ENCODE data around the gene REPIN1. TPM values are rescaled to one million over a fixed set of nuclear protein-coding genes. Genes with fewer than 3 reads are reported as not detected.

The REPIN1 gene
- total RNA-seq, 1 experiment from 2014 or later = 113 TPM

- Histone ChIP-seq H3K4me1 (ENCODE audit: insufficient read depth, low read length, poor library complexity, severe bottlenecking) (peaks cover 17% of the 10 kb centered on the region), H3K27ac (ENCODE audit: low read depth, low read length, poor library complexity, severe bottlenecking) (no peak overlapping the region), H3K27me3 (replicated peaks; ENCODE audit: insufficient read depth, low read depth, low read length, poor library complexity) (no peaks in the 10 kb centered on the region), H3K36me3 (ENCODE audit: insufficient read depth, low read length, poor library complexity, severe bottlenecking) (no peaks in the 10 kb centered on the region), H3K9me3 (ENCODE audit: low read depth, low read length, poor library complexity, severe bottlenecking) (no peaks in the 10 kb centered on the region), H3K4me3 (ENCODE audit: low read depth, low read length, poor library complexity, severe bottlenecking) (peak overlapping the region; percentile 69)
- CTCF ChIA-PET = no interaction called here
- no TSS peak for BruUV-seq (replicated peaks)
- POLR2A ChIA-PET (ENCODE audit: low non-redundant PET) = no interaction called here
- TF ChIP-seq CTCF (conservative IDR thresholded peaks at IDR 0.05; ENCODE audit: low read depth, low read length) = no peak
- no peak for TF ChIP-seq EZH2 (IDR thresholded peaks at IDR 0.05; ENCODE audit: borderline replicate concordance, low read depth, low read length, poor library complexity, severe bottlenecking)
- no peak for DNase-seq (ENCODE audit: low spot score)
- intact Hi-C loops (cut with micrococcal nuclease; ENCODE audit: unreplicated experiment) = no loop called here
These were observed 37.6 kb downstream of the REPIN1 start for GRCh38 chr7:150406312-150406566.

GRCh38 chr7:150406567-150407421 is 38.2 kb downstream of the REPIN1 start:
- Histone ChIP-seq H3K9me3 (ENCODE audit: low read depth, low read length, poor library complexity, severe bottlenecking) (no peaks in the 10 kb centered on the region), H3K36me3 (ENCODE audit: insufficient read depth, low read length, poor library complexity, severe bottlenecking) (no peaks in the 10 kb centered on the region), H3K27ac (ENCODE audit: low read depth, low read length, poor library complexity, severe bottlenecking) (no peak overlapping the region), H3K4me1 (ENCODE audit: insufficient read depth, low read length, poor library complexity, severe bottlenecking) (peaks cover 17% of the 10 kb centered on the region), H3K27me3 (replicated peaks; ENCODE audit: insufficient read depth, low read depth, low read length, poor library complexity) (no peaks in the 10 kb centered on the region), H3K4me3 (ENCODE audit: low read depth, low read length, poor library complexity, severe bottlenecking) (peak overlapping the region; percentile 69)
- ChIA-PET POLR2A (ENCODE audit: low non-redundant PET) (no interaction called here), CTCF (no interaction called here)
- TF ChIP-seq CTCF (conservative IDR thresholded peaks at IDR 0.05; ENCODE audit: low read depth, low read length) (no peak), EZH2 (IDR thresholded peaks at IDR 0.05; ENCODE audit: borderline replicate concordance, low read depth, low read length, poor library complexity, severe bottlenecking) (no peak)
- no TSS peak for BruUV-seq (replicated peaks)
- DNase-seq (ENCODE audit: low spot score) = no peak
- intact Hi-C loops (cut with micrococcal nuclease; ENCODE audit: unreplicated experiment) = no loop called here

- no TSS peak for BruUV-seq (replicated peaks)
- intact Hi-C loops (cut with micrococcal nuclease; ENCODE audit: unreplicated experiment) = no loop called here
- TF ChIP-seq EZH2 (IDR thresholded peaks at IDR 0.05; ENCODE audit: borderline replicate concordance, low read depth, low read length, poor library complexity, severe bottlenecking) (no peak), CTCF (conservative IDR thresholded peaks at IDR 0.05; ENCODE audit: low read depth, low read length) (no peak)
- DNase-seq (ENCODE audit: low spot score) = no peak
- ChIA-PET POLR2A (ENCODE audit: low non-redundant PET) (no interaction called here), CTCF (no interaction called here)
- no peak overlapping the region for H3K4me3 ChIP-seq (ENCODE audit: low read depth, low read length, poor library complexity, severe bottlenecking)
- no peaks in the 10 kb centered on the region for H3K36me3 ChIP-seq (ENCODE audit: insufficient read depth, low read length, poor library complexity, severe bottlenecking)
- peaks cover 17% of the 10 kb centered on the region for H3K4me1 ChIP-seq (ENCODE audit: insufficient read depth, low read length, poor library complexity, severe bottlenecking)
- no peaks in the 10 kb centered on the region for H3K27me3 ChIP-seq (replicated peaks; ENCODE audit: insufficient read depth, low read depth, low read length, poor library complexity)
- H3K9me3 ChIP-seq (ENCODE audit: low read depth, low read length, poor library complexity, severe bottlenecking) = no peaks in the 10 kb centered on the region
- no peak overlapping the region for H3K27ac ChIP-seq (ENCODE audit: low read depth, low read length, poor library complexity, severe bottlenecking)
These were observed 39.2 kb downstream of the REPIN1 start for GRCh38 chr7:150407588-150408392.

All from A673 (cell line).